IPS DF 19.7 (cell line): ENCODE data around the gene DOK1.
"Not testable (repeated sequence)": the region's sequence is repeated elsewhere in the genome, so short reads cannot be mapped to it uniquely, and the experiment has no call there.

Experiments
- DNase-seq: peaks from one replicate; pipeline ENCODE4 v3.0.0-alpha.2; 2013; ENCODE audit warnings: low read depth, low spot score

DOK1 gene

GRCh38 chr2:74548285-74548899 is 6.1 kb upstream of the DOK1 start:
- no peak for DNase-seq

GRCh38 chr2:74548900-74549826 is 5.4 kb upstream of the DOK1 start:
- DNase-seq: no peak

GRCh38 chr2:74550231-74550630 is 4.3 kb upstream of the DOK1 start:
- DNase-seq: no peak

- DNase-seq: no peak
Measured at GRCh38 chr2:74551530-74551929, 3.0 kb upstream of the DOK1 start.

GRCh38 chr2:74551942-74552913 is 2.3 kb upstream of the DOK1 start:
- DNase-seq: no peak

GRCh38 chr2:74552914-74553811 is 1.4 kb upstream of the DOK1 start:
- DNase-seq: no peak

- no peak for DNase-seq
Measured at GRCh38 chr2:74554820-74555531, 456 bp downstream of the DOK1 start.

- no peak for DNase-seq
Measured at GRCh38 chr2:74555610-74556103, 1.1 kb downstream of the DOK1 start.

- no peak for DNase-seq
Measured at GRCh38 chr2:74556159-74556558, 1.6 kb downstream of the DOK1 start.

GRCh38 chr2:74556831-74557370 is 2.4 kb downstream of the DOK1 start:
- DNase-seq: no peak

GRCh38 chr2:74558284-74559230 is 4.0 kb downstream of the DOK1 start:
- no peak for DNase-seq

GRCh38 chr2:74559912-74560311 is 5.4 kb downstream of the DOK1 start:
- no peak for DNase-seq

GRCh38 chr2:74560591-74560990 is 6.1 kb downstream of the DOK1 start:
- DNase-seq: no peak

GRCh38 chr2:74561022-74561421 is 6.5 kb downstream of the DOK1 start:
- DNase-seq: not testable (repeated sequence)

- no peak for DNase-seq
Measured at GRCh38 chr2:74562126-74562775, 7.7 kb downstream of the DOK1 start.

GRCh38 chr2:74564222-74564621 is 9.7 kb downstream of the DOK1 start:
- no peak for DNase-seq

GRCh38 chr2:74566076-74566753 is 11.7 kb downstream of the DOK1 start:
- DNase-seq: no peak

GRCh38 chr2:74566754-74567085 is 12.2 kb downstream of the DOK1 start:
- DNase-seq: no peak
